Stimulated activated CD4-positive, alpha-beta T cell treated with anti-CD3 and anti-CD28 coated beads, Interleukin-4, amount 100 ng/mL, for 24 hours (primary cell): ENCODE measurements around the gene KDM4B.

Experiments used
- DNase-seq: peaks from one replicate; pipeline ENCODE4 v3.0.0-alpha.2; 2020

Gene KDM4B

DNA sequence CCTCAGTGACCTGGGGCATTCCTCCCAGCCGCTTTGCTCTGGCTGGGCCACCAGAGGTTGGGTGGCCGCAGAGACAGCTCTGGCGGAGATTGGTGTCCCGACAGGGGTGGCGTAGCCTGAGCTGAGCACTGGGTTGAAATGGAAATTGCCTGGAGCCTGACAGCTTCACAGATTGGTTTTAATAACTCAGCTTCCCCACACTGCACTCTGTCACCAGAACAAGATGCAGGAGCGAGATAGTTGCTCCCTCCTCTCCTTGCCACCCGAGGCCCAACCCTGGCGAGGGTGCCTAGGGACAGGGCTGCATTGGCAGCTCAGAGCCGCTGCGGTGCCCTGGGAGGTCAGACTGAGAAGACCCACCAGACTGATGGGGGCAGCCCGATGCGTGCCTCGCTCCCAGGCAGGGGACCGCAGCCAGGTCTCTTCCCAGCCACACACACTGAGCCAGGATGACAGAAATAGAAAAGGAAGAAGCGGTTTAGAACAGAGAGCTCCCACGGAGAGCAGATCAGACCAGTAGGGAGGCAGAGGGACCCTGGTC lies 84.1 kb downstream of the KDM4B start:
- DNase-seq = no peak

DNA sequence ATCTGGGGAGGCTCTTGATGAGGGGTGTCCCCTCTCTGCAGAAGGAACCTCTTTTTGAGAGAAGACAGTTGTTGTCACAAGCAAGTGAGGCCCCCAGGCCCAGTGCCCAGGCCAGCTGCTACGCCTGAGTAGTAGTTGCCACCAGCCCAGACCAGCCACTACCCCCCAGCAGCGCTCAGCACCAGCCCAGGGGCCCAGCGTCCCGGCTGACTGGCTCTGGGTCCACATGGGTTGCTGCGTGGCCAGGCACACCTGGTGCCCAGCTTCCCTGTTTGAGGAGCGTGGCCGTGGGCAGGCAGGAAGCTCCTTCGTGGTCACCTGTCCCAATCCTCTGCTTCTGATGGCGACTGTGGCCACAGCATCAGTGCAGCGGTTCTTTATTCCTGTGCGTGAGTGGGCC lies 84.7 kb downstream of the KDM4B start:
- no peak for DNase-seq

DNA sequence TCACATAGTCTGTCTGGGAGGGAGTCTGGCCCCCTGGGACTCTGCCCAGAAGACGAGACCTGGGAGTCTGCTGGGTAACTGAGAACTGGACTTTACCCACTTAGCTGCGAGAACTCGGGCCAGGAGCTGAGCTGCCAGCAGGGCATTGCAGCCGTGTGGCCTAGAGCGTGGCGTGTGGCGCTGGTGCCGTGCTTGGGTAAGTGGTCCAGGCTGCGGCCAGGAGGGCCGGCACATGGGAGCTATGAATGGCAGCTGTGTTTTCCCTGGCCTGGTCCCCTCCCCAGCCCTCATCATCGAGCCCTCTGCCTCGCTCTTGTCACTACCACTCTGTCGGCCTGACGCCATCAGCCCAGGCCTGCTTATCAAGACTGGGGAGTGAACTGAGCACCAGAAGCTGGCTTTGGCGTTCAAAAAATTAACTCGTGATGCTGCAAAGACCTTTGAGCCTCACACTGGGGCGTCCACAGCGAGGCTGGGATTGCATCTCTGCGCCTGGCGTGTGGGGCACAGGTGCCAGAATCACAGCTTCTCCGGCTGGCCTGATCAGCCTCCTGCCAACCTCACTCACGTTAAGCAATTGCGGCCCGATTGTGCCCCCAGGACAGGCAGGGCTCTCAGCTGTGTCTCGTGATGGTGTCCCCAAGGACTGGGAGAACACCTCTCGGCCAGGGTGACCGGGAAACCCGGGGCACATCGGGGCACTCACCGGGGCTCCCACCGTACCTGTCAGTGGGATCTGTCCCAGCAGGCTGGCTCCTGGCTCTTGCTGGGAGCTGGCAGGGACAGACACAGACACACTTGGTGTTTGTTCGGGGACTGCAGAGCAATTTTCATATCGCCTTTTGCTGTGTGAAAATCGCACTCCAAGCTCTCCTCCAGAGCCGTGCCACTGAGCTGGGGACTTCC lies 85.9 kb downstream of the KDM4B start:
- DNase-seq = no peak

DNA sequence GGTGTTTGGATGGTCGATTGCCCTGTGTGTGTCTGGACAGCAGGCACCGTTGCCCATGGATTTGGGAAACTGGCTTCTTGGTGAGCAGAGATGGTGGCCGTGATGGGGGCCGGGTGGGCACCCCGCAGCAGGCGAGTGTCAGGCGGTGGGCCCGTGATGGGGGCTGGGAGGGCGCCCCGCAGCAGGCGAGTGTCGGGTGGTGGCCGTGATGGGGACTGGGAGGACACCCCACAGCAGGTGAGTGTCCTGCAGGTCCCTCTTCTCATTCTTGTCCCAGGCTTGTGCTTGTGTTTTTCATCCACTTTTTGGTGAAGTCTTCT lies 86.5 kb downstream of the KDM4B start:
- DNase-seq = no peak

DNA sequence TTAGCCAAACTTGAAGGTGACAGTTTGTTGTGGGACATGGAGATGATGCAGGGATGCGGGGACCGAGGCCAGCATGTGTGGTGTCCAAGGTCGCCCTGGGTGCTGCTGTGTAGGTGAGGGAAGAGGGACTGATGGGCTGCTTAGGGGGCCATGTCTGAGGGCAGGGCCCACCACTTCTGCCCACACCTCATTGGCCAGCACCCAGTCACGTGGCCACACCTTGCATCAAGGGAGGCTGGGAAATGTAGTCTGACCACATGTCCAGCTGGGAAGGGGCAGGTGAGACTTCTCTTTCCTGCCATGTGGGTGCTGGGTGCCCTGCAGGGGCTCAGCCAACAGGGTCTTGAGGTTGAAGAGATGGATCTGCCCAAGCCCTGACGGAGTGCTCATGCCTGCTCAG lies 88.9 kb downstream of the KDM4B start:
- no peak for DNase-seq

DNA sequence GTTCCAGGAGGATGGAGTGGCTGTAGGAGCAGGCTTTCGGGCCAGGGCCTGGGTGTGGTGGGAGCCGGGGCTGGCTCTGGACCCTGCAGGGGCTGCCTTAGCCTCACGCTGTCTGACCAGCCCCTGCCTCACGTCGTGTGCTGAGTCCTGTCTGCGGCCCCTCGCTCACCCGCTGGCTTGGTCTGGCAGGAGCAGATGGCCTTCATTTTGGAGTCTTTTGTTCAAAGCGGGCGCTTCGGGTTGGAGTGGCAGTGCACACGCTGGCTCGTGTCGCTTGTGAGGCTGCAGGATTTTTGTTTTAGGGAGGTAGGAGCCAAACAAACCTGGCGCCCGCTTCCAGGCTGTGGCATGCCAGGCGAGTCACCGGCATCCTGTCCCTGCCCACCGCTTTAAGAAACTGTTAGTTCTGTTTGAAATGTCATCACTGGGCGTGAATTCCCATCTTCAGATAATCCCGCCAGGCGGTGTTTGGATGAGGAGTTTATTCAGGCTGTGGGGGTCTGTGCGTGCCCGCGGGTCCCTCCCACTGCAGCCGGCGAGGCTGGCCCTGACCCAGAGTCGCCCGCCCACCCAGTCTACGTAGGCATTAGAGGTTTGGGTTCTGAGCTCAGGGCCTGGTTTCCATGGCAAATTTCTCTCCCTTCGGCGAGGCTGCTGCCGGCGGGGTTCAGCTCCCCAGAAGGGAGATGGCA lies 89.8 kb downstream of the KDM4B start:
- no peak for DNase-seq

DNA sequence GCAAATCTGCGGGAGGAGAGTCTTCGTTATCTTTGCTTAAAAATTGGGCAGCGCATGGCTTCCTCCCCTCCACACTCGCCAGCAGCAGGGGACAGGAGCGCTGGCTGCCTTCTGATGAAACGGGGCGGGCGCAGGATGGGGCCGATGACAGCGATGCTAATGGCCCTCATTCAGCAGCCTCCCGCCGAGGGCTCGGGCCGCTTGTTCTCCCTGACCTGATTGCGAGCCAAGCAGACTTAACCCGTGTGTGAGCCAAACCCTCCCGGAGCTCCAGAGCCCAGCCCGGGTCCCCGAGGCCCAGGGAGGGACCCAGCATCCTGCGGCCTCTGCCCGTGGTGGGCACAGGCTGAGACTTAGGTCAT lies 90.3 kb downstream of the KDM4B start:
- no peak for DNase-seq

DNA sequence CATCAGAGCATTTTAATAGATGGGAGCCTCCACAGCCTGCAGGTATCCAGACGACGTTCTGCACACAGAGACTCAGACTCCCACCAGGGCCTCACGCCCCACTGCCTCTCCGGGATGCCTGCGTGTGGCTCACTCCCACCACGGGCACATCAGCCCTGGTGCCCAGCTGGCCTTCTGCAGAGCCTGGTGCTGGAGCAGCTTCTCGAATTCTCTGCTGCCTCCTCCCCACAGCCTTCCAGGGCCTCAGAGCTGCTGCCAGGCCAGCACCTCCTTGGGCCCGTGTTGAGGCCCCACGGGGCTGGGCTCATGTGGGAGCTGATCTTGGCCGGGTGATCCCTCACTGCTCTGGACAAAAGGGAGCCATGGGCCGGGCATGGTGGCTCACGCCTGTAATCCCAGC lies 90.9 kb downstream of the KDM4B start:
- no peak for DNase-seq

DNA sequence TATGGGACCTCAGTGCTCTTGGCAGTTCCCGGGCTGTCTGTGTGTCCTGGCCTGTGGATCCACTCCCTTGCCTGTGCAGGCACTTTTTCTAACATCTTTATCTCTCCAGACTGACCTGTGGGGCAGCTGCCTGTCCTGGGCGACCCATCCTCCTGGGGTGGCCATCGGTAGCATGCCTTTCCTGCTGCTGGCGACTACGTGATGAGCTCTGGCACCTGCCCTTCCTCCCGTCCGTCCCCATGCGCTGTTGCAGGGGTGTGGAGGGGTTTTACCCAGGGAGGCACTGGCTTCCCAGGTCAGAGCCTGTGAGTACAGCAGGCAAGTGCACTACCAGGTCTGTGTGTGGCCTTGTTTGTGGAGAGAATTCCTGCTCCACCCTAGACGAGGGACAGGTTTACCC lies 93.3 kb downstream of the KDM4B start:
- no peak for DNase-seq

DNA sequence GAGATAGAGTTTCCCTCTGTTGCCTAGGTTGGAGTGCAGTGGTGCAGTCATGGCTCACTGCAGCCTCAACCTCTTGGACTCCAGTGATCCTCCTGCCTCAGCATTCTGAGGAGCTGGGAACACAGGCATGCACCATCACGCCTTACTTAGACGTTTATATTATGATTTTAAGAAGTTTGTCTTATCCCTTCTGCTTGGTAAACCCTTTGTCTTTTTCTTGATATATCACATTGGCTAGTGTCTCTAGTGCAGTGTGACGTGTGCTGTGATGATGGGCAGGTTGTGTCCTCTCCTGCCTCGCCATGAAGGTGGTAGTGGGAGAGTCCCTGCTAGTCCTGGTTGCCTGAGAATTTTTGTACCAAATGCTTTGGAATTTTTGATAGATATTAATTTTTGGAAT lies 93.9 kb downstream of the KDM4B start:
- no peak for DNase-seq

DNA sequence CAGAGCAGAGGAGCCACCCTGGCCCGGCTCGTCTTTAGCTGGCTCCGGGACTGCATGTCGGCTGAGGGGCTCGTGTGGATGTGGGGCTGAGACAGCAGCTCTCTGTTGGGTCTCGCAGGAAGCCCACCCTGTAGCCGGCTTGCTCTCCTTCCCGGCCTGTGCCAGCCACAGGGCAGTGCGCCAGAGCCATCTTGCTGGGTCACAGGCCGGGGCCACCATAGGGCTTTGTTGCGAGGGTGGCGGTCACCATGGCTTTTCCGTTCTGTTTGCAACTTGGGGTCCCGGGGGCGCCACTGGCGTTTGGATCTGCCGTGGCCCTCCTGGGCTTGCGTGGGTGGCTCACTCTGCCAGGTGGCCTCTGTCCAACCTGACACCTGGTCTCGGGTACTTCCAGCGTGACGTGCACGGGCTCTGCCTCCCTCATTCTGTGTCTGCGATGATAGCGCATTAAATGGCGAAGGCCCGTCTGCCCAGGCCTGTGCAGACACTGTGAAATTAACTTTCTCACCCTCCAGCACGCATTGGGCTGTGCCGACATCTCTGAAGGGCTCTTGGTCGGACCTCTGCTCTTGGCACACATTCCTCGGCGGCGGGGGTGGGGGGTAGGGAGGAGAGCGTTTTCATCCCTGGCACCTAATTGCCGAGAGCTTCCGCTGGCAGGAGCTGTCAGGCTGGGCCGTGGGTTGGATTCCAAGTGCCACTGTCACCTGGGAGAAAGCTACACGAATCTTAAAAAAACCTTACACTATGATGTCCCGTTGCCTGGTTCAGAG lies 95.1 kb downstream of the KDM4B start:
- no peak for DNase-seq

DNA sequence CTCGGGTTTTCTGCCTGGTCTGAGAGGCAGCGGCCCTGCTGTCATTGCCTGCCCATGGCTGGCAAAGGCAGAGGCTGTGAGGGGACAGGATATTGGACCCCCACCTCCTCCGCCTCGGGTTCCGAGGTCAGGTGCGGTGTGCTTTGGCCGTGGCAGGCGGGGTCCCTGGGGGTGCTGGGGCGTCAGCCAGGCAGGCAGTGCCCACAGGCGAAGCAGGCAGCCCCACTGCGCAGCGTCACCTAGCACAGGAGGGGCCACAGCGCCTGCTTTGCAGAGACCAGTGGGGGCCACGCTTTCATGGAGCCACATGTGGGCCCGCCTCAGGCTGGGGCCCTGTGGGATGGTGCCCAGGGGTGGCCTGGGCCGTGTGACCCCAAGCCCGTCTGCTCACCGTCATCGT lies 96.0 kb downstream of the KDM4B start:
- DNase-seq = no peak

DNA sequence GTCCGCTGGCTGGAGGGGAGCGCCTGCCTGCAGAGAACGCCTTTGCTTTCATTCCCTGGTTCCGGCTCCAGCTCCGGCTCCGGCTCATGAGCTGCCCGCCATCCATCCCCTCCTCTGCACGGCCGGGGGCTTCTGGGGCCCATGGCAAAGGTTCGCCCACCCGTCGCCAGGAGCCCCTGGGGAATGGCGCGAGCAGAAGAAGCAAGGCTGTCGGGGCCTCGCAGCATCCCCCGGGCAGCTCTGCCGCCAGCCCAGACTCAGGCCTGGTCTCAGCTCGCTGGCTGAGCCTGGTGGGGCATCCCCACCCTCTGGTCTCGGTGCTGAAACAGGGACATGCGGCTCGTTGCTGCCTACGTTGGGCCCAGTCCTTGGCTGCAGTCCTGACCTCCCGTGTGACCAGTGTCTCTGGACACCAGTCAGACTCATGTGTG lies 96.8 kb downstream of the KDM4B start:
- DNase-seq = no peak

DNA sequence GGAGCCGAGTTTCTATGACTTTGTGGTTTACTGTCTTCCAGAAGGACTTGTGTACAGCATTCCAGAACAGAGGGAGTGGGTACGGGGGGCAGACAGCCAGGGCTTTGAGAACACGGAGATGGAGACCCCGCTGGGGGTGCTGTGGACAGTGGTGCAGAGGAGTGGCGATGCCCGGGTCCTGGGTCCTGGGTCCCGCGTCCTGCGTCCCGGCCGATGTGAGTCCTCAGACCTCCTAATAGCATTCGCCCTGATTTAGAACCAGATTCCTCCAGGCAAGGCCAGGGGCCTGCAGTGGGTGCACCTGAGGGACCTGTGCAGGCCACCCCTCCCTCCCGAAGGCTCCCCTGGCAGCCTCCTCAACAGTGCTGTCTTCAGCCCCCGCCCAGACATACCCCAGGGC lies 97.9 kb downstream of the KDM4B start:
- no peak for DNase-seq

DNA sequence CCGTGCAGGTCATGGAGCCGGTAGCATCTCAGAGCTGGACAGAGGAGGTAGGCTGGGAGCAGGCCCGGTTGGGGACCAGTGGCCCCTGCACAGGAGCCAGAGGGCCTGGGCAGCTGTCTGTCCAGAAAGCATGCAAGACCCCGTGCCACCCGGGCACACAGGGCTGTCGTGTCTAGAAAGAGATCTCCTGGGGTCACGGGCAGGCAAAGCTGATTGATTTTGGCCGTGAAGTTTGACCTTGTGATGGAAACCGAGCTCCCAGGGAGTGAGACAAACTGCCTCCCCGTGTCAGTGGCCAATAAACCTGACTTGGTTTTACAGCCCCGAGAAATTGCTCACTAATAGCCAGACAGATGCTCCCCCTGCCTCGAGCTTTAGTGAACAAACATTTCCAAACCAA lies 98.8 kb downstream of the KDM4B start:
- no peak for DNase-seq

DNA sequence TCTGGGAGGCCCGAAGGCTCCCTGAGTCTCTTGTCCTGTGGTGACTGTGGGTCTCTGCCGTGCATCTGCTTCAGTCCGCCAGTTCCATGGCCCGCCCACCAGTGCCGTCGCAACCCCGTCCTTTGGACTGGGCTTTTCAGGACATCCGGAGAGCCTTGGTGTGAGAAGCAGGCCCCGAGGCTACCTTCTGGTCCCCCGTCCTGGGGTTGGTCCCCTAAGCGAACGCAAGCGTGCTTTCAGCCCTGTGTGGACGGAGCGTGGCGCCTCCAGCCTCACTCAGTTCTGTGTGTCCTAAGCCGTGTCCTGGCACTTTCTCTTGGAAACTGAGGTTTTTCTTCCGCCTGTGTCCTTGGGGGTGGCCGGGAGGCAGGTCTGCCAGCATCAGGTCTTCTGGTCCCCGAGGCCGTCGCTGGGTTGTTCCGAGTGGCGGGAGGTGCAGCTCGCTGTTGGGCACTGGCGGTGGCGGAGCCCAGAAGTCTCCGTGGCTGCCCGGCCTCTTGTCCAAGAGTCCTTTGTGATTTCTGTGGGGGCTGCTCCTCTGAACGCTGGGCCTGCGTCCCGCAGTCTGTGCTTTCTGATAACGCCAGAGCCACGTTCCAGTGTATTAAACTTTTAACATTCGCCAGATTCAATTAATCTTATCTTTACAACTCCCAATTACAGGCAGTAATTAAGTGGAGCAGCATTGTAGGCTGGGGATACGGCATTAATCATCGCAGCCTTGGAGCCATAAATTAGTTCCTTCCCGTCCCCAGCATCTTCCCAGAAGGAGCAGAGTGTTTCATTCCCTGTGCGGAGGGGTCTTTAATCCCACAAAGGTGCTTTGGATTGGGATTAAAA lies 99.5 kb downstream of the KDM4B start:
- DNase-seq = no peak

DNA sequence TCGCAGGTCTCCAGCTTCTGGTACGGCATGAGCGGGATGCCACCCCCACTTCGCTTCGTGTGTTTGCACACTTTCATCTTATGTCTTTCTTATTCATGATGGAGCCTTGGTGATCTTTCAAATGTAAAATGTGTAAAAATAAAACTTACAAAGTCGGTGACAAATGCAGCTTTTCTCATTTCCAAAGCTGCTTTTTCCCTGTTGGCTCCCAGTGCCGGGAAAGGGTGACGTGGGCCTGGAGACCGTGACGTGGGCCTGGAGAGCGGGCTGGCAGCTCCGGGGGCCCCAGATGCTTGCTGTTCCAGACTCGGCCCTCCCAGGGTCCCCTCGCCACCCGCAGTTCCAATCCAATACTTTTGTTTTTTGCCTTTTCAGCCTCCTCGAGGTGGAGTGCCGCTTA lies 101.4 kb downstream of the KDM4B start:
- DNase-seq = no peak

DNA sequence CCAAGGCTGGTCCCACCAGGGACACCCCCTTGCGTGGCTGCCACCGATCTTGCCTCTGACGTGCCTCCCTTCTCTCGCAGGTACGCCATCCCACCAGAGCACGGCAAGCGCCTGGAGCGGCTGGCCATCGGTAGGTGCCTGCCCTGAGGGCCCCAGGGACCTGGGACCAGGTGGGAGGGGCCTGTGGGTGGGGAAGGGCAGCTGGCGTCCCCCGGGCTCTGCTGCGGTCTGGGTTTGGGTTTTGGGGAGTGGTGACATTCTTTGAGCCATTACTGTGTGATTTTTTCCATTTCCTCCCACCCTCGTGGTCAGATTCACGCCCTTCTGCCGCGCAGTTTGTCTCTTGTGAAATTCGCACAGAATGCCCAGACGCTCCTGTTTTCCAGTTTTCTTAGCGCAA lies 102.0 kb downstream of the KDM4B start:
- no peak for DNase-seq

DNA sequence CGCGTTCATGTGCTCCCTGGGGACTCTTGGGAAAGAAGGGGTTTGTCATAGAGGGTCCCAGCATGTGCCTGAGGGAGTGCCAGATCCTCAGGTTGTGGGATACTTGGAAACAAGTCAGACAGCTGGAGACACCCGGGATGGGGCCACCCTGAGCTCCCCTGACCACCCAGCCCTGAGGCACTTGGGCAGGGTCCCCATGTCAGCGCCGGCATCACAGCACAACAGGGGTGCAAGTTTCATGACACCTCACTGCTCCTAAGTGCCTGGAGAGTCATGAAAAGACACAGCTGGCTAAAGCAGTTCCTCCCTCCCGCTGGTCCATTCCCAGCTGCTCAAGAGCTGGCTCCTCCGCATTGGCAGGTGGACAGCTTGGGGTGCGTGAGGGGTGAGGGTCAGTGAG lies 102.7 kb downstream of the KDM4B start:
- DNase-seq = no peak

DNA sequence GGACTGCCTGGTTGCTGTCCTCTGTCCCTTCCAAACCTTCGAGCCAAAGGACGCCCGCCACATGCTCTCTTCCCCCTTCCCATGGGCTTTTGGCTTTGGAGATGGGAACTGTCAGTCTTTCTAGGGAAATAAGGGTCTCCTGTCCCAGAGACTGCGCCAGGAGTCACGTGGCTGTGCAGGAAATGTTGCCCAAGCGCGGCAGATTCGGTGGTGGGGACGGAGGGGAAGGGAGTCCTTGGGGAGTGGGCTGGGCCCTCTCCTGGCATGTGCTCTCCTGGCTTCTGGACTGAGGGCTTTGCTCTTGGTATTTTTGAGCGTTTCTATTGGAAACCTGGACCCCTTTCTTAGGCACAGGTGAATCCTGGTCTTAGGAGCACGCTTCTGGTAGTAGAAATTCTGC lies 103.2 kb downstream of the KDM4B start:
- DNase-seq = no peak

DNA sequence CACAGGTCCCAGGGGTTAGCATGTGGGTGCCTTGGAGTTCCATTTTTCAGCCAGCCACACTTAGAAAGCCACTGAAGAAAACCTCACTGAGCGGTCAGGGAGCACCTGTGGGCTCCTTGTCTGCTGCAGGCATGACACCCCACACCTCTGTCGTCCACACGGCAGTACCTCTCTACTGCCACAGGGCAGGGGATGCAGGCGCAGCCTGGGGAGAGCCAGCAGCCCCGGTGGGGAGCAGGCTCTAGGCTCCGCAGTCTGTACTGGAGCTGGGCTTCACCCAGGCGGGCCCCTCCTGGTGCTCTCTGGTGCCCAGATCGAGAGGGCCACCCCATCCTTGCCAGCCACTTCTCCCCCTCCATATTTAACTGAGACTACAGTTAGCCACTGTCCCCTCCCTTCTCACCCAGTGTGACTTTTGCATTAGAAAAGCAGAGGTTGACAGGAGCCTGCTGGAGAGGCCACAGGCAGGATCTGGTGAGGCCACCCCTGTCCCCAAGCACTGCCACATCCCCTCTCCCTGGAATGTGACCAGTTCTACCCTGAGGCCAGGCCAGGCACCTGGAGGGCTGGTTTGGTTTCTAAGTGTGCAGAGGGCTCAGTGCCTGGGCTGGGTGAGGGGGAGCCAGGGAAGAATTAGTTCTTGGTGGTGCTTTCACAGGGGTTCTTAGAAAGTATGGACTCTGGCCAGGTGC lies 104.4 kb downstream of the KDM4B start:
- no peak for DNase-seq

DNA sequence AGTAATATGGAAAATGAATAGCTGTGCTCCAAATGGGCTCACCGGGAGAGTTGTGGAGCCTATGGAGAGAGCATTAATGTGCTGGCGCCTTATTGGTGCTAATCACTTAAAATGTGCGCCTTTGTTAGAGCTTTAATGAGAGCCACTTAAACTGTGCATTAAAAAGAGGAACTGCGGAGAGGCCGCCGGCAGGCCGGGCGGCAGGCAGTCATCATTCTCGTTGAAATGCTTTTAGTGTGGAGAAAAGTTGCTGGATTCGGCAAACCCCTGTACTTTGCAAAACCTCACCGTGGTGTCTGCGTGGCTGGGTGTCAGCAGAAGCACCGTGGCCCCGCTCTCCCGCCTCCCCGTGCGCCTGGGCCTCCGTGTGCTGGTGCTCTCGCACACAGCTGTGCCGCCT lies 105.5 kb downstream of the KDM4B start:
- no peak for DNase-seq
